Non-pigmented ciliary epithelial cell (primary cell): ENCODE data around the gene NPR1.
A peak's percentile ranks its signal among the peaks of the same experiment; 100 is the strongest.
"Not testable (repeated sequence)": the region's sequence is repeated elsewhere in the genome, so short reads cannot be mapped to it uniquely, and the experiment has no call there.

ENCODE experiments used
- DNase-seq: peaks from one replicate; pipeline ENCODE4 v3.0.0-alpha.2; 2010; ENCODE audit warnings: low read depth

Gene NPR1

DNA sequence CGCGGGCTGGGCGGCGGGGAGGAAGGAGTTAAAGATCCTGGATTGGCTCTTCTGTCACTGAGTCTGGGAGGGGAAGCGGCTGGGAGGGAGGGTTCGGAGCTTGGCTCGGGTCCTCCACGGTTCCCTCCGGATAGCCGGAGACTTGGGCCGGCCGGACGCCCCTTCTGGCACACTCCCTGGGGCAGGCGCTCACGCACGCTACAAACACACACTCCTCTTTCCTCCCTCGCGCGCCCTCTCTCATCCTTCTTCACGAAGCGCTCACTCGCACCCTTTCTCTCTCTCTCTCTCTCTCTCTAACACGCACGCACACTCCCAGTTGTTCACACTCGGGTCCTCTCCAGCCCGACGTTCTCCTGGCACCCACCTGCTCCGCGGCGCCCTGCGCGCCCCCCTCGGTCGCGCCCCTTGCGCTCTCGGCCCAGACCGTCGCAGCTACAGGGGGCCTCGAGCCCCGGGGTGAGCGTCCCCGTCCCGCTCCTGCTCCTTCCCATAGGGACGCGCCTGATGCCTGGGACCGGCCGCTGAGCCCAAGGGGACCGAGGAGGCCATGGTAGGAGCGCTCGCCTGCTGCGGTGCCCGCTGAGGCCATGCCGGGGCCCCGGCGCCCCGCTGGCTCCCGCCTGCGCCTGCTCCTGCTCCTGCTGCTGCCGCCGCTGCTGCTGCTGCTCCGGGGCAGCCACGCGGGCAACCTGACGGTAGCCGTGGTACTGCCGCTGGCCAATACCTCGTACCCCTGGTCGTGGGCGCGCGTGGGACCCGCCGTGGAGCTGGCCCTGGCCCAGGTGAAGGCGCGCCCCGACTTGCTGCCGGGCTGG lies at the start of gene NPR1:
NPR1 (plus strand) TSS at position 170 of the 818 bp plus-strand sequence; CDS start at position 591, 421 bp downstream.
- no peak for DNase-seq

DNA sequence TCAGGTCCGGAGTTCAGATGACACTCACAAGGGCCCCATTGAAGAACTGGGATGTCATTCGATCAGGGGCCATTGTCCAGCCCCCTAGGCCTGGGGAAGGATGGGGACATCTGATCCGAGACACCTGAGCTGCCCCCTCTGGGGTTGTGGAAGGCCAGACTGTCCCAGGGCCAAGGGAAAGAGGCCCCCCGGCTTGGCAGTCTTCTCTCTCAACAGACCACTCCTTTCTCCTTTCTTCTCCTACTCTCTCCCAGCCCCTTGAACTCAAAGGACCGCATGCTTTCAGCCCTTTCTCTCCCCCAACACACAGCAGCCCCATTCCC lies 49.2 kb upstream of the NPR1 start:
- no peak for DNase-seq

DNA sequence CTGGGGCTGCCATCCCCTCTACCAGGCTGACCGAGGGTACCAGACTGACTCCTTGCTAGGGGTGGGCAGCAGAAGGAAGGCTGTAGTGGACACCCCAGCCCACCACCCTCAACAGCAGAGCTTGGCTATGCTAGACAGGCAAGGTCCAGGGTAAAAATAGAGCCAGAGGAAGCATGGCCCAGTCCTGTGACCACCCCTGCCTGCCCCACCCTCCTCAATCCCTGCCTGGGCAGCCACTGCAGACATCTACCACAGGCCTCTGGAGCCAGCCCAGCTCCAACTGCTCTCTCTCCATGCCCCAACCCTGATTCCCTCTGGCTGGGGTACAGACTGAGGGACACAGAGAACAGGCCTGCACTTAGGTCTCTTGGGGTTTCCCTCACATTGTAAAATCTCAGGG lies 48.5 kb upstream of the NPR1 start:
- no peak for DNase-seq

DNA sequence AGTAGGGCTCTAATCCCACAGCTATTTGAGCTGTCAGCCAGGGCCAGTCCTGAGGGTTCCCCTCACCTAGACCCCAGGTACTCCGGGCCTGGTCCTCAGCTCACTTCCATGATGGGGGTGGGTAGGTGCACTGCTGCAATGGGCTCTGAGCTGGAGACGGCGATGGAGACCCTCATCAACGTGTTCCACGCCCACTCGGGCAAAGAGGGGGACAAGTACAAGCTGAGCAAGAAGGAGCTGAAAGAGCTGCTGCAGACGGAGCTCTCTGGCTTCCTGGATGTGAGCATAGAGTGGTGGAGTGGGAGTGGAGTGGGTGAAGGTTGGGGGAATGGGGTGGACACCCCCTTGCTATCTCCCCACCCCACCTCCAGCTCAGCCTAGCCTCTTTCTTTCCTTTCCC lies 48.1 kb upstream of the NPR1 start:
- DNase-seq: no peak

DNA sequence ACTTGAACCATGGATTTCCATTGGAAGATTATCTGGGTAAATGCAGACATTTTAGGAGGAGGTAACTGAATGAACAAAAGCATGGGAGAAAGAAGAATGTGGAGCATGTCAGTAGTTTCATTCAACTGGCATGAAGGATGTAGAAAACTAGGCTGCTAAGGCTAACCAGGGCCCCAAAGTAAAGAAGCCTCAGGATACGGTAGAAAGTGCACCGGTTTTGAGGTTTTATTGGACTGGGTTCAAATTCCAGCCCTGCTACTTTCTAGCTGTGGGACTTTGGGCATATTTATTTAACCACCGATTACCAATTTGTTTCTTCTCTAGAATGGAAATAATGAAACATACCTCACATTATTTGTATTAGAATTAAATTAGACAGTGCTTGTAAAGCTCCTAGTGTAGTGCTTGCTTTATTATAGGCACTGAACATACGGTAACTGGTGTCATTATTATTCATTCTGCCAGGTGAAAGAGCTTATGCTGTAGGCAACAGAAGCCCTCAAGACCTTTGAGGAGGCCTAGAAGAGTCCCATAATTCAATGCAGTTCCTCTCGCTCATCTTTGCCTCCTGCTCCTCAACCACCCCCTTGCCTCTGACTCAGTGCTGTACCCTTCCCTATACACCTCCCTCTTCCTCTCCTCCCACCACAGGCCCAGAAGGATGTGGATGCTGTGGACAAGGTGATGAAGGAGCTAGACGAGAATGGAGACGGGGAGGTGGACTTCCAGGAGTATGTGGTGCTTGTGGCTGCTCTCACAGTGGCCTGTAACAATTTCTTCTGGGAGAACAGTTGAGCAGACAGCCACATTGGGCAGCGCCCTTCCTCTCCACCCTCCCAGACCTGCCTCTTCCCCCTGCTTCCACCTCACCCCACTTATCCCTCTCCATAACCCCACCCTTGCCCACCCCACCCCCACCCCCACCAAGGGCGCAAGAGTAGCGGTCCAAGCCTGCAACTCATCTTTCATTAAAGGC lies 47.2 kb upstream of the NPR1 start:
- DNase-seq: no peak

DNA sequence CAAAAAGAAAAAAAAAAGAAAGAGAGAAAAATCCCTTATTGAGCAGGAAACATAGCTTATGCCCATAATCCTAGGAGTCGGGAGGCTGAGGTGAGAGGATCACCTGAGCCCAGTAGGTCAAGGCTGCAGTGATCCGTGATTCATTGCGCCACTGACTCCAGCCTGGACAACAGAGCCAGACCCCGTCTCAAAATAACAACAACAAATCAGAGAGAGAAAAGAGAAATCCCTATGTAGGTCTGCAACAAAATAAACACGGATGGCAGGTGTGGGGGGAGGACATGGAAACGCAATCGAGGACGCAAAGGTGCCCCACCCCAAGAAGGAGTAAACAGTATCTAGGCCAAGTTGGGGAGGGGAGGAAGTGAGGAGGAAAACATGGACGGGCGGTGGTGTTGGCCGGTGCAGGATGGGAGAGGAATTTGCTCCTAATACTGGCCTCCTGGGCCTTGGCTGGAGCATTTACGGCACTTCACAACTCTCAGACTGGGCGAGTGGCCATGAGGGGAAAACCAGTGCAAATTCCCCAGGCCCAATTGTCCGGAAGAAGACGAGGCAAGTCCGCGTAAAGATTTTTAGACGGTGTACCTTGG lies 45.2 kb upstream of the NPR1 start:
- no peak for DNase-seq

GRCh38 chr1:153633754-153634665 lies 44.5 kb upstream of the NPR1 start, which contains the start of gene CHTOP:
CHTOP (plus strand) TSS chr1:153634066; CDS start chr1:153636589, 2,523 bp downstream.
- peak; percentile 96 for DNase-seq

- DNase-seq: no peak
These were observed 42.6 kb upstream of the NPR1 start for GRCh38 chr1:153635872-153636271.

- no peak for DNase-seq
These were observed 42.2 kb upstream of the NPR1 start for GRCh38 chr1:153636312-153636711.

- no peak for DNase-seq
These were observed 40.2 kb upstream of the NPR1 start for GRCh38 chr1:153638261-153638660.

GRCh38 chr1:153639280-153639679 lies 39.2 kb upstream of the NPR1 start:
- no peak for DNase-seq

- DNase-seq: not testable (repeated sequence)
These were observed 38.3 kb upstream of the NPR1 start for GRCh38 chr1:153640213-153640612.

DNA sequence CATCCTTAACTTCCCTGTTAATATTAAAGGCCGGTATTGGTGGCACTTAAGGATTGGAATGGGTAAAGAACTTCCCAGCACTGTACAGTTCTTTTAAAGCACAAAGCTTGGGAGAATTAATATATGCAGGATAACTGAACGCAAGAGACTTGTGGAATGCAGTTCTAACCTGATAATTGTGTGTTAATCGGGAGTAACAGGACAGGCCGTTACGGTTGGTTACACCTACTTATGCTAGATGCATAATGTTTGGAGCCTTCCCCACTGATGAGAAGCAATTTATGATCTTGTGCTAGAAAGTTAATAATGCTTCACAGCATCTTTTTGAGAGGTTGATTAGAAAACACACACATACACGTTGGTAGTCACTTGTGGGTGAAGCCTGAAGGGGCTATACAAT lies 37.6 kb upstream of the NPR1 start:
- DNase-seq: no peak

DNA sequence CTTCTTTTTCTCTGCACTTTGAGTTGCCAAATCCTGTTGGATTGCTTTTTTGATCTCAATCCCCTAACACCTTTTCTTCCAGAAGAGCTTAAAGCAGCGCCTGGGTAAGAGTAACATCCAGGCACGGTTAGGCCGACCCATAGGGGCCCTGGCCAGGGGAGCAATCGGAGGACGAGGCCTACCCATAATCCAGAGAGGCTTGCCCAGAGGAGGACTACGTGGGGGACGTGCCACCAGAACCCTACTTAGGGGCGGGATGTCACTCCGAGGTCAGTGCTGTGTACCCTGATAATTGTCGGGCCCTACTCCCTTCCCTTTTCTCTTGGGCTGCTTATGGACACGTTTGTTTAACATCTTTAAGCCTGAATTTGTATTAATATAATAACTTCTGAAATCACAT lies 36.3 kb upstream of the NPR1 start:
- DNase-seq: no peak

DNA sequence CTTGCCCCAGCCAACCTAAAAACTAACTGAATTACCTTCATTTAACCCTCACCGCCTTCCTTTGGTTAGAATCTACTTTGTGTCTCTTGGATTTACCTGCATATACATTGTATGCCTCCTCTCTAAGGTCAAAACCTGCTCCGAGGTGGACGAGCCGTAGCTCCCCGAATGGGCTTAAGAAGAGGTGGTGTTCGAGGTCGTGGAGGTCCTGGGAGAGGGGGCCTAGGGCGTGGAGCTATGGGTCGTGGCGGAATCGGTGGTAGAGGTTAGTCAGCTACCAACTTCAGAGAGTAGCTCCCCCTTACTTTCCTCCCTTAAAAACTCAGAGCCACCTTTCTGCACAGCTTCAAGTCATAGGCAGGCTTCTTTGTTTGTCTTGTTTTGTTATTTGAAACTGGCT lies 35.4 kb upstream of the NPR1 start:
- no peak for DNase-seq

GRCh38 chr1:153643816-153644215 lies 34.7 kb upstream of the NPR1 start:
- no peak for DNase-seq

DNA sequence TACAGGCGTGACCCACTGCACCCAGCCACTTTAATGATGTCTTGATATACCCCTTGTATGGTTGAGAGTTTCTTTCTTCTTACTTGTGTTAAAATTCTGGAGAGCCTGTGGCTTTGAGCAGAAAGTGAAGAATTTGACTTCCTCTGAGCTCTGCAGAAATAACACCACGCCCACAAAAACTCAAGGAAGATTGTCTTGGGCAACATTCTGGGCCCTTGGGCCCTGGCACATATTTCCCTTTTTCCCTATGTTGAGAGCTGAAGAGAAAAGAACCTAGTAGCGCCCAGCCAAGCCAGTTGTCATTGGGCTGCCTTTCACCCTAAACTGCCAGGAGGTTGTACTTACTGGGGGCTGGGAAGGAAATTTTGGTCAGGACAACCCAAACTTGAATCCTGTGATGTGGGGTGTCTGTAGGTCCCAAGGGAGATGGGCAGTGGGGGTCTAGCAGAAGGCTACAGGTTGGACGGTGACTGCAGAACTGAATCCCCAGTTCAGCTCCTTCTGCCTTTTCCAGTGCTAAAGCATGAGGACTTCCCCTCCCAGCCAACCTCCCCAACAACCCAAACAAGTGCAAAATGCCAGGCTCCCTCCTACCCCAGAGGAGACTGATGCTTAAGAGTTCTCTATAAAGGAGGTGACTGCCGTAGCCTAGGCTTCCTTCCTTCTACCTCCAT lies 31.7 kb upstream of the NPR1 start:
- DNase-seq: no peak

GRCh38 chr1:153647346-153647714 lies 31.2 kb upstream of the NPR1 start:
- DNase-seq: no peak

- no peak for DNase-seq
These were observed 30.4 kb upstream of the NPR1 start for GRCh38 chr1:153648000-153648643.

GRCh38 chr1:153649137-153649862 lies 29.2 kb upstream of the NPR1 start:
- DNase-seq: no peak
